GM12875 (cell line): ENCODE data around the gene EHD4.
A peak's percentile ranks its signal among the peaks of the same experiment; 100 is the strongest.

Experiments used
- H3K4me3 ChIP-seq: one replicate; pipeline ENCODE4 v1.5.1; 2011; ENCODE audit warnings: low read depth, low read length, control low read depth
- CTCF ChIP-seq: IDR thresholded peaks from 2 replicates; pipeline ENCODE4 v1.5.1; 2011; ENCODE audit warnings: low read depth, mild to moderate bottlenecking, control low read depth, inconsistent platforms, low read length, moderate library complexity, borderline replicate concordance; ENCODE audit not compliant: insufficient read depth

EHD4 gene

GRCh38 chr15:41979493-41980266 lies 7.3 kb upstream of the EHD4 start:
- no peak for TF ChIP-seq CTCF
- no peak overlapping the region for H3K4me3 ChIP-seq

- no peak overlapping the region for H3K4me3 ChIP-seq
- TF ChIP-seq CTCF, result no peak
Measured at GRCh38 chr15:41978534-41978933, 6.2 kb upstream of the EHD4 start.

GRCh38 chr15:41977757-41978383 lies 5.5 kb upstream of the EHD4 start:
- H3K4me3 ChIP-seq, result no peak overlapping the region
- TF ChIP-seq CTCF, result no peak

- TF ChIP-seq CTCF, result no peak
- no peak overlapping the region for H3K4me3 ChIP-seq
Measured at GRCh38 chr15:41975669-41976068, 3.3 kb upstream of the EHD4 start.

- H3K4me3 ChIP-seq, result no peak overlapping the region
- TF ChIP-seq CTCF, result no peak
Measured at GRCh38 chr15:41974041-41974440, 1.7 kb upstream of the EHD4 start.

GRCh38 chr15:41971895-41972252 lies 483 bp downstream of the EHD4 start:
- peak overlapping the region; percentile 98 for H3K4me3 ChIP-seq
- no peak for TF ChIP-seq CTCF
